HL-60 (cell line): ENCODE results near the gene ZCCHC3.

Experiments used
- DNase-seq, 2 experiments: peaks; one replicate each; pipeline ENCODE4 v3.0.0-alpha.2; 2010 to 2020; ENCODE audit warnings: low read depth in 1 of 2, low spot score in 1 of 2
- H3K27ac ChIP-seq: fragments of 250-450 bp; sonication (Bioruptor Pico); replicated peaks from 2 replicates; pipeline ENCODE4 v1.5.1; 2020; ENCODE audit warnings: mild to moderate bottlenecking, moderate library complexity
- H3K27me3 ChIP-seq: fragments of 250-450 bp; sonication (Bioruptor Pico); 2 replicates; pipeline ENCODE4 v1.5.1; 2021; ENCODE audit warnings: mild to moderate bottlenecking, moderate library complexity; ENCODE audit not compliant: insufficient read depth, poor library complexity, severe bottlenecking
- H3K4me3 ChIP-seq: replicated peaks from 2 replicates; pipeline ENCODE4 v1.5.1; 2011; ENCODE audit warnings: mild to moderate bottlenecking, control low read depth, low read length; ENCODE audit not compliant: insufficient read depth
- GABPA ChIP-seq: IDR thresholded peaks from 2 replicates; pipeline ENCODE4 v1.6.1; 2012; ENCODE audit warnings: low read depth
- POLR2AphosphoS5 ChIP-seq: IDR thresholded peaks from 2 replicates; pipeline ENCODE4 v1.6.1; 2012; ENCODE audit warnings: low read depth
- SPI1 ChIP-seq: IDR thresholded peaks from 2 replicates; pipeline ENCODE4 v1.6.1; 2012; ENCODE audit warnings: low read depth, mild to moderate bottlenecking, borderline replicate concordance
- TF ChIP-seq, protein P1 (sequence below): IDR thresholded peaks from 2 replicates; pipeline ENCODE4 v1.6.1; 2012; ENCODE audit warnings: low read depth; ENCODE audit not compliant: insufficient replicate concordance
- TF ChIP-seq, protein P2 (sequence below): IDR thresholded peaks from one replicate; pipeline ENCODE4 v1.5.1; 2011; ENCODE audit warnings: low read length, control low read depth, inconsistent platforms; ENCODE audit not compliant: insufficient read depth

The ZCCHC3 gene

DNA sequence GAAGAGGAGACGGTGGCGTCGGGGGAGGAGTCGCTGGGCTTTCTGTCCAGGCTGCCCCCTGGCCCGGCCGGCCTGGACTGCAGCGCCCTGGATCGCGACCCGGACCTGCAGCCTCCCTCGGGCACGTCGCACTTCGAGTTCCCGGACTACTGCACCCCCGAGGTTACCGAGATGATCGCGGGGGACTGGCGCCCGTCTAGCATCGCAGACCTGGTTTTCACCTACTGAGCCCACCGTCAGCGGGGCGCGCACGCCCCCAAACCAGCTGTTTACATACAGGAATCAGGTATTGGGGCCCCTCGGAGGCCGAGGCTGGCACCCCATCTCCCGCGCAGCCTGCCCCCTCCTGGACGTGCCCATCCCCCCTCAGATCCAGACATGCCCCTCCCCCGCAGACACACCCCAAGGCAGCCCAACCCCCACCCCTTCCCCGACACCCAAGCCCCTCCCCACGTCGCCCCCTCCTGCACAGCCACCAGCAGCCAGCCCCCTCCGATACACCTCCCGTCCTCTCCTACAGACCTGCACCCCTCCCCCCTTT is 29.3 kb downstream of the ZCCHC3 start:
- DNase-seq = no peak
- Histone ChIP-seq H3K27me3 (no peaks in the 10 kb centered on the region), H3K27ac (peak overlapping the region; percentile 67), H3K4me3 (peak overlapping the region; percentile 78)
- TF ChIP-seq POLR2AphosphoS5 = peak; percentile 20; the same call in 1 of the 2 replicates
- TF ChIP-seq GABPA = no peak

GRCh38 chr20:327186-328026 is 30.0 kb downstream of the ZCCHC3 start:
- TF ChIP-seq SPI1 (no peak), POLR2AphosphoS5 (no peak; the same call in 1 of the 2 replicates)
- H3K27ac ChIP-seq = peak overlapping the region; percentile 31
- peak; percentile 74 to 75 for DNase-seq
- H3K4me3 ChIP-seq = peak overlapping the region; percentile 78
- H3K27me3 ChIP-seq = no peaks in the 10 kb centered on the region

- peak overlapping the region; percentile 31 for H3K27ac ChIP-seq
Observed at GRCh38 chr20:328027-328974, 30.9 kb downstream of the ZCCHC3 start.

GRCh38 chr20:328975-329695 is 31.8 kb downstream of the ZCCHC3 start:
- no peaks in the 10 kb centered on the region for H3K27me3 ChIP-seq
- H3K4me3 ChIP-seq = no peak overlapping the region
- TF ChIP-seq, protein P1, sequence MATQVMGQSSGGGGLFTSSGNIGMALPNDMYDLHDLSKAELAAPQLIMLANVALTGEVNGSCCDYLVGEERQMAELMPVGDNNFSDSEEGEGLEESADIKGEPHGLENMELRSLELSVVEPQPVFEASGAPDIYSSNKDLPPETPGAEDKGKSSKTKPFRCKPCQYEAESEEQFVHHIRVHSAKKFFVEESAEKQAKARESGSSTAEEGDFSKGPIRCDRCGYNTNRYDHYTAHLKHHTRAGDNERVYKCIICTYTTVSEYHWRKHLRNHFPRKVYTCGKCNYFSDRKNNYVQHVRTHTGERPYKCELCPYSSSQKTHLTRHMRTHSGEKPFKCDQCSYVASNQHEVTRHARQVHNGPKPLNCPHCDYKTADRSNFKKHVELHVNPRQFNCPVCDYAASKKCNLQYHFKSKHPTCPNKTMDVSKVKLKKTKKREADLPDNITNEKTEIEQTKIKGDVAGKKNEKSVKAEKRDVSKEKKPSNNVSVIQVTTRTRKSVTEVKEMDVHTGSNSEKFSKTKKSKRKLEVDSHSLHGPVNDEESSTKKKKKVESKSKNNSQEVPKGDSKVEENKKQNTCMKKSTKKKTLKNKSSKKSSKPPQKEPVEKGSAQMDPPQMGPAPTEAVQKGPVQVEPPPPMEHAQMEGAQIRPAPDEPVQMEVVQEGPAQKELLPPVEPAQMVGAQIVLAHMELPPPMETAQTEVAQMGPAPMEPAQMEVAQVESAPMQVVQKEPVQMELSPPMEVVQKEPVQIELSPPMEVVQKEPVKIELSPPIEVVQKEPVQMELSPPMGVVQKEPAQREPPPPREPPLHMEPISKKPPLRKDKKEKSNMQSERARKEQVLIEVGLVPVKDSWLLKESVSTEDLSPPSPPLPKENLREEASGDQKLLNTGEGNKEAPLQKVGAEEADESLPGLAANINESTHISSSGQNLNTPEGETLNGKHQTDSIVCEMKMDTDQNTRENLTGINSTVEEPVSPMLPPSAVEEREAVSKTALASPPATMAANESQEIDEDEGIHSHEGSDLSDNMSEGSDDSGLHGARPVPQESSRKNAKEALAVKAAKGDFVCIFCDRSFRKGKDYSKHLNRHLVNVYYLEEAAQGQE = no peak
- TF ChIP-seq SPI1 (no peak), GABPA (no peak), POLR2AphosphoS5 (no peak)
- TF ChIP-seq, protein P2, sequence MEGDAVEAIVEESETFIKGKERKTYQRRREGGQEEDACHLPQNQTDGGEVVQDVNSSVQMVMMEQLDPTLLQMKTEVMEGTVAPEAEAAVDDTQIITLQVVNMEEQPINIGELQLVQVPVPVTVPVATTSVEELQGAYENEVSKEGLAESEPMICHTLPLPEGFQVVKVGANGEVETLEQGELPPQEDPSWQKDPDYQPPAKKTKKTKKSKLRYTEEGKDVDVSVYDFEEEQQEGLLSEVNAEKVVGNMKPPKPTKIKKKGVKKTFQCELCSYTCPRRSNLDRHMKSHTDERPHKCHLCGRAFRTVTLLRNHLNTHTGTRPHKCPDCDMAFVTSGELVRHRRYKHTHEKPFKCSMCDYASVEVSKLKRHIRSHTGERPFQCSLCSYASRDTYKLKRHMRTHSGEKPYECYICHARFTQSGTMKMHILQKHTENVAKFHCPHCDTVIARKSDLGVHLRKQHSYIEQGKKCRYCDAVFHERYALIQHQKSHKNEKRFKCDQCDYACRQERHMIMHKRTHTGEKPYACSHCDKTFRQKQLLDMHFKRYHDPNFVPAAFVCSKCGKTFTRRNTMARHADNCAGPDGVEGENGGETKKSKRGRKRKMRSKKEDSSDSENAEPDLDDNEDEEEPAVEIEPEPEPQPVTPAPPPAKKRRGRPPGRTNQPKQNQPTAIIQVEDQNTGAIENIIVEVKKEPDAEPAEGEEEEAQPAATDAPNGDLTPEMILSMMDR = no peak
- DNase-seq = peak in 1 of 2 experiments; percentile 23
- H3K27ac ChIP-seq = no peak overlapping the region

More at GRCh38 chr20:328027-328974, 30.9 kb downstream of the ZCCHC3 start:
- no peaks in the 10 kb centered on the region for H3K27me3 ChIP-seq
- no peak for DNase-seq
- TF ChIP-seq, protein P1 = no peak
- TF ChIP-seq, protein P2 = no peak
- no peak for TF ChIP-seq POLR2AphosphoS5
- TF ChIP-seq GABPA = no peak
- no peak for TF ChIP-seq SPI1
- H3K4me3 ChIP-seq = peak overlapping the region; percentile 78
